Small intestine (tissue), 7 donors: Measurements from ENCODE around the gene ONECUT3. TPM values are rescaled to one million over a fixed set of nuclear protein-coding genes. Genes with fewer than 3 reads are reported as not detected.

ENCODE experiments used
- DNase-seq, 2 donors: peaks; one replicate each; pipeline versions ENCODE4 v3.0.0 to v3.0.0-alpha.2; 2013
- FAIRE-seq: peaks from 2 replicates; lab custom pipeline; 2012; peaks lifted over from hg19 to GRCh38; lab: Jason Lieb, UNC
- H3K27ac ChIP-seq, 3 donors: one replicate each; pipeline ENCODE4 v1.5.1; 2013; ENCODE audit warnings: low read length in 2 of 3, mild to moderate bottlenecking in 2 of 3, control low read depth in 1 of 3, inconsistent platforms in 1 of 3, low read depth in 1 of 3, moderate library complexity in 1 of 3
- H3K27me3 ChIP-seq, 3 donors: one replicate each; pipeline ENCODE4 v1.6.1; 2013; ENCODE audit warnings: low read length in 3 of 3, inconsistent platforms in 1 of 3; ENCODE audit not compliant: control insufficient read depth in 3 of 3, insufficient read depth in 3 of 3
- H3K36me3 ChIP-seq, 3 donors: one replicate each; pipeline ENCODE4 v1.6.1; 2013; ENCODE audit warnings: low read length in 3 of 3, inconsistent platforms in 1 of 3, low read depth in 1 of 3, mild to moderate bottlenecking in 1 of 3, moderate library complexity in 1 of 3; ENCODE audit not compliant: control insufficient read depth in 3 of 3, insufficient read depth in 2 of 3
- H3K4me1 ChIP-seq, 3 donors: one replicate each; pipeline ENCODE4 v1.6.1; 2013; ENCODE audit warnings: low read length in 2 of 3, inconsistent platforms in 1 of 3, low read depth in 1 of 3, mild to moderate bottlenecking in 1 of 3, moderate library complexity in 1 of 3; ENCODE audit not compliant: control insufficient read depth in 3 of 3, insufficient read depth in 2 of 3
- H3K4me3 ChIP-seq, 3 donors: one replicate each; pipeline ENCODE4 v1.5.1; 2013; ENCODE audit warnings: low read length in 3 of 3, control low read depth in 1 of 3, inconsistent platforms in 1 of 3, low read depth in 1 of 3, mild to moderate bottlenecking in 1 of 3, moderate library complexity in 1 of 3
- H3K9me3 ChIP-seq, 2 donors: one replicate each; pipeline ENCODE4 v1.6.1; 2013; ENCODE audit warnings: low read depth in 1 of 2, low read length in 1 of 2; ENCODE audit not compliant: control insufficient read depth in 2 of 2, insufficient read depth in 1 of 2
- WGBS, 3 donors: extraction: QIAGEN DNeasy Blood & Tissue Kit; methylation state at CpG; one replicate each; pipeline ENCODE4 v1.1.7; 2013; 5-methylcytosine and 5-hydroxymethylcytosine counted together
- polyA plus RNA-seq, 4 donors: library from polyadenylated mRNA; stranded (reverse) in 3 of 4; unstranded in 1 of 4; fragments of 200-250 nt in 3 of 4; fragments of 120-200 nt in 1 of 4; gene quantifications; one replicate each; pipeline versions ENCODE4 v1.2.1 to v1.2.3, GENCODE V29; 2013
- donor health status: healthy with polysubstance abuse.
- donor health status: control.
- donor health status: control.
- donor health status: Bipolar disorder and iron deficiency.
- donor health status: healthy.

The ONECUT3 gene
- polyA plus RNA-seq, 4 donors = under 0.01 to 0.46 (median 0.15) TPM

- no peaks in the 10 kb centered on the region for H3K9me3 ChIP-seq
- no peaks in the 10 kb centered on the region for H3K27me3 ChIP-seq
- DNase-seq = no peak
- no peak for FAIRE-seq
- no peak overlapping the region for H3K4me3 ChIP-seq
- H3K27ac ChIP-seq = no peak overlapping the region
- H3K36me3 ChIP-seq = peaks cover 32 to 84% (median 35%) of the 10 kb centered on the region in 3 donors
- WGBS, 3 donors = 90 to 93% (median 92%) methylated on average over 25 of the region's 25 CpGs
- peaks cover 0 to 7% (median 0%) of the 10 kb centered on the region in 3 donors for H3K4me1 ChIP-seq
These were observed 64.4 kb downstream of the ONECUT3 start for GRCh38 chr19:1817553-1818179.

GRCh38 chr19:1818549-1819195 lies 65.4 kb downstream of the ONECUT3 start:
- H3K27me3 ChIP-seq = no peaks in the 10 kb centered on the region
- H3K27ac ChIP-seq = no peak overlapping the region
- peaks cover 37 to 94% (median 40%) of the 10 kb centered on the region in 3 donors for H3K36me3 ChIP-seq
- no peaks in the 10 kb centered on the region for H3K4me1 ChIP-seq
- DNase-seq (no peak), FAIRE-seq (no peak)
- no peaks in the 10 kb centered on the region for H3K9me3 ChIP-seq
- no peak overlapping the region for H3K4me3 ChIP-seq
- 93 to 96% (median 94%) methylated on average over 30 to 33 of the region's 33 CpGs for WGBS, 3 donors

- Histone ChIP-seq H3K27ac (no peak overlapping the region), H3K36me3 (peaks cover 40 to 97% (median 42%) of the 10 kb centered on the region in 3 donors), H3K4me3 (no peak overlapping the region), H3K9me3 (no peaks in the 10 kb centered on the region), H3K27me3 (no peaks in the 10 kb centered on the region), H3K4me1 (no peaks in the 10 kb centered on the region)
- FAIRE-seq (no peak), DNase-seq (no peak)
- 87 to 93% (median 90%) methylated on average over 40 to 43 of the region's 43 CpGs for WGBS, 3 donors
These were observed 66.3 kb downstream of the ONECUT3 start for GRCh38 chr19:1819341-1820255.

- Histone ChIP-seq H3K9me3 (no peaks in the 10 kb centered on the region), H3K36me3 (peaks cover 26 to 92% (median 37%) of the 10 kb centered on the region in 3 donors), H3K27ac (no peak overlapping the region), H3K4me3 (no peak overlapping the region), H3K27me3 (no peaks in the 10 kb centered on the region), H3K4me1 (peaks cover 0 to 13% (median 5%) of the 10 kb centered on the region in 3 donors)
- no peak for DNase-seq
- WGBS, 3 donors = 89 to 94% (median 92%) methylated on average over 18 to 19 of the region's 19 CpGs
- no peak for FAIRE-seq
These were observed 68.9 kb downstream of the ONECUT3 start for GRCh38 chr19:1822210-1822609.

GRCh38 chr19:1823020-1823419 lies 69.7 kb downstream of the ONECUT3 start:
- Histone ChIP-seq H3K27me3 (no peaks in the 10 kb centered on the region), H3K4me1 (peaks cover 0 to 13% (median 5%) of the 10 kb centered on the region in 3 donors), H3K9me3 (no peaks in the 10 kb centered on the region), H3K4me3 (no peak overlapping the region), H3K27ac (no peak overlapping the region), H3K36me3 (peaks cover 21 to 92% (median 36%) of the 10 kb centered on the region in 3 donors)
- WGBS, 3 donors = 79 to 89% (median 88%) methylated on average over 8 of the region's 8 CpGs
- FAIRE-seq (no peak), DNase-seq (no peak)

GRCh38 chr19:1823539-1824251 lies 70.4 kb downstream of the ONECUT3 start:
- Histone ChIP-seq H3K27ac (no peak overlapping the region), H3K4me3 (no peak overlapping the region), H3K4me1 (peaks cover 0 to 13% (median 5%) of the 10 kb centered on the region in 3 donors), H3K9me3 (no peaks in the 10 kb centered on the region), H3K27me3 (no peaks in the 10 kb centered on the region), H3K36me3 (peaks cover 15 to 91% (median 33%) of the 10 kb centered on the region in 3 donors)
- no peak for DNase-seq
- 86 to 93% (median 90%) methylated on average over 23 to 36 of the region's 36 CpGs for WGBS, 3 donors
- no peak for FAIRE-seq

- Histone ChIP-seq H3K4me3 (no peak overlapping the region), H3K36me3 (peaks cover 15 to 90% (median 29%) of the 10 kb centered on the region in 3 donors), H3K27me3 (no peaks in the 10 kb centered on the region), H3K9me3 (no peaks in the 10 kb centered on the region), H3K27ac (no peak overlapping the region), H3K4me1 (peaks cover 0 to 13% (median 5%) of the 10 kb centered on the region in 3 donors)
- DNase-seq (no peak), FAIRE-seq (no peak)
- 86 to 92% (median 88%) methylated on average over 14 of the region's 14 CpGs for WGBS, 3 donors
These were observed 70.9 kb downstream of the ONECUT3 start for GRCh38 chr19:1824252-1824622.
